ENCODE data around the gene FCHO1.

- no peak for TF ChIP-seq POLR2A (IDR thresholded peaks at IDR 0.05)
- TF ChIP-seq CTCF (IDR thresholded peaks at IDR 0.05) = no peak
These were observed 59.8 kb downstream of the FCHO1 start for GRCh38 chr19:17811103-17811502.

All from uterus (tissue), 2 donors.